ENCODE results near the gene ZBTB46.
"Not testable (repeated sequence)": the region's sequence is repeated elsewhere in the genome, so short reads cannot be mapped to it uniquely, and the experiment has no call there.

ZBTB46 gene

GRCh38 chr20:63783970-63784369, 47.1 kb downstream of the ZBTB46 start:
- no peak for DNase-seq

GRCh38 chr20:63782521-63782971, 48.5 kb downstream of the ZBTB46 start:
- DNase-seq = no peak

DNA sequence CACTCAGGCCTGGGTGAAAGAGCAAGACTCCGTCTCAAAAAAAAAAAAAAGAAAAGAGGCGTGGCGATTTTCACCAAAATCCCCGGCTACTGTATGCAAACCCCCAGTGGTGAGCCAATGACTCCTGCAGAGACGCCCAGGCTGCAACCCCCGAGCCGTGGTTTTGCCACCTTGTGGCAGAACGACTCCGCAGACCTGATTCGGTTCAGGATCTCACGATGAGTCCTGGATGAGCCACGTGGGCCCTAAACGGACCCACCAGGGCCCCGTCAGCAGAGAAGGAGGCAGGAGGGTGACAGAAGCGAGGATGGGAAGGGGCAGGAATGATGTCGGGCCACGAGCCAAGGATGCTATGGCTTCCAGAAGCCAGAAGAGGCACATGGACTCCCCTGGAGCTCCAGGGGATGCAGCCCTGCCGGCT, 49.0 kb downstream of the ZBTB46 start:
- no peak for DNase-seq

DNA sequence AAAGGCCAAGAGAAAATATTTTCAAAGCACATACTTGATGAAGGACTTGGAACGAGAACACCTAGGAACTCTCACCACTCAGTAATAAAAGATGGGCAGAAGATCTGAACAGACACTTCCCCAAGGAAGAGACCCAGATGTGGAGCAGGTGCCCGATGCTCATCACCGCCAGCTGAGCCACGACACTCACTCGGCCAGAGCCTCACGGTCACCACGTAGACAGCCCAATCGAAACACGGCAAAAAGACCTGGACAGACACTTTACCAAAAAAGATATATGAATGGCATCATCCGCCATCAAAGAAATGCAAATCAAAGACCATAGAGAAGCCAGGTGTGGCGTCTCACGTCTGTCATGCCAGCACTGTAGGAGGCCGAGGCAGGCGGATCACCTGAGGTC, 49.9 kb downstream of the ZBTB46 start:
- DNase-seq = no peak

DNA sequence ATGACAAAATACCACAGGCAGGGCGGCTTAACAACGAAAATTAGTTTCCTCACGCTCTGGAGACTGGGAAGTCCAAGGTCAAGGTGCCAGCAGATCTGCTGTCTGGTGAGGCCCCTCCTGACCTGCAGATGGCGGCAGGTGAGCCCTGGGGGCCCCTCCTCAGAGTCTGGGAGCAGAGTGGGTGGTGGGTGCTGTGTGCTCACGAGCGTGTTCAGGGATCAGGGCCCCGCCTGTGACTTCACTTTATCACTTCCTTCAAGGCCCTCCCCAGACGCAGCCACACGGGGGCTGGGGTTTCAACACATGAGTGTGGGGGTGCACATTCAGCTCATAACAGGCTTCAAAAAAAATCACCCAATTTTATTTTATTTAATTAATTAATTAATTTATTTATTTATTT, 52.2 kb downstream of the ZBTB46 start:
- DNase-seq = no peak

- no peak for DNase-seq
Measured at GRCh38 chr20:63778034-63778752, 52.9 kb downstream of the ZBTB46 start.

DNA sequence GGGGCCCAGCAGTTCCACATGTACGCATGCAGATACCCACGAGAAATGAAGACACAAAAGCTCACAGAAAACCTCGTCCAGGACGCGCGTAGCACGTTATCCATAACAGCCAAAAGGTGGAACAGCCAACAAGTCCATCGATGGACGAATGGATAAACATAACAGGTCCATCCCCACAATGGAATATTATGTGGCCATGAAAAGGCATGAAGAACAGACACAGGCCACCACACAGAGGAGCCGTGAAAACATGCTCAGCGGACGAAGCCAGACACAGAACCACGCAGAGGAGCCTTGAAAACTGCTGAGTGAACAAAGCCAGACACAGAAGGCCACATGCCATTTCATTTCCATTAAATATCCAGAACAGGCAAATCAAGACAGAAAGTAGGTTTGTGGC, 53.5 kb downstream of the ZBTB46 start:
- DNase-seq = no peak

- not testable (repeated sequence) for DNase-seq
Measured at GRCh38 chr20:63776875-63777274, 54.2 kb downstream of the ZBTB46 start.

GRCh38 chr20:63775096-63775978, 55.7 kb downstream of the ZBTB46 start:
- peak; percentile 39 for DNase-seq

GRCh38 chr20:63774306-63774705, 56.8 kb downstream of the ZBTB46 start:
- DNase-seq = no peak

DNA sequence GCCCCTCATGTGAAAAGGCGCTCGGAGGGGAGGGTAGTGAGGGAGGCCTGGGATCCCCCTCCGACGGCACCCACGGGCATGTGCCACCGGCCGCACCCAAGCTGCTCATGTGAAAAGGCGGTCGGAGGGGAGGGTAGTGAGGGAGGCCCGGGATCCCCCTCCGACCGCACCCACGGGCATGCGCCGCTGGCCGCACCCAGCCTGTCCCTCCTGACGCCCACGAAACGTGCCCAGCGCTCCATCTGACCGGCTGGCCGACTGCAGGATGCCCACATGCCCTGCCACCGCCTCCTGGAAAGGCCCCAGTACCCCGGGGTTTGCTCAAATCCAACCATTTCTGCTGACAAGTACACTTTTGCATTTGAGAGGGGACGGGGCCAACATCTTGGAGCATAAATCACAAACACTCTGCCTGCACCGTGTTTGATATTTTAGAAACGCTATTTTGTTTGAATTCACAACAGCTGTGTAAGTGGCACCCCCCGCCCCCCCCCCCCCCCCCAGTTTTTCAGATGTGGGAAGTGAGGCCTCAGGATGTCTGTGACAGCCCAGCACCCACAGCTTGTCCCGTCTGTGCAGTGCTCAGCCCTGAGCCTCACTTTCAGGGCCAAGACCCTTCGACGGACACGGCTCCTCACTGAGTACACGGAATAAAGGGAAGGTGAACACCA, 57.4 kb downstream of the ZBTB46 start:
- DNase-seq = no peak

GRCh38 chr20:63772781-63773518, 58.1 kb downstream of the ZBTB46 start:
- DNase-seq = no peak

DNA sequence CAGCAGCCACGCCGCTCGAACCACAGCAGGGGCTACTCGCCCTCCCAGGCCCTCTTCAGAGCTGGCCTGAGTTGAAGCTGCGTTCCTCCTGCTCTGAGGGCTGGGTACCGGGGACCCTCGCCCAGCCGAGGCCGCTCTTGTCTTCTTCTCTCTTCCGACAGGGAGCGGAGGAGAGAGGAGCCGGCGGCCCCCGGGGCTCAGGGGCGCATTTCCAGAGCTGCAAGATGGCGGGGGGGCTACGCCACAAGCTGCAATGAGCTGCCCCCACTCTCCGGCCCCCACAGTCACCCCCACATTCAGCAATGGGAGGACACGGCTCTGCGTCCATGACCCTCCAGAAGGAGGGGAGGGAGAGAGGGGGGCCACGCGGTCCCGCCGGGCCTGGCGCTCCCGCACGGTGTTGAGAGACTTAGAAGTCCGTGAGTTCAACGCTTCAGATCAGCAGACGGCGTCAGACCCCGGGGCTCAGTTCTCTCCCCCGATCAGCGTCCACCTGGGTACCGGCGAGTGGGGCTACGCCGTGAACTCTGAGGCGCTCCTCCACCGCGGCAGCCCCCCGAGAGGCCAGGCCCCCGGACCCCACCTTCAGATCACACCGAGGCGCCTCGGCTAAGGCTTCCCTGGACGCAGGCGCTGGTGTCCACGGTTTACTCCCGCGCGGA, 59.9 kb downstream of the ZBTB46 start:
- no peak for DNase-seq

DNA sequence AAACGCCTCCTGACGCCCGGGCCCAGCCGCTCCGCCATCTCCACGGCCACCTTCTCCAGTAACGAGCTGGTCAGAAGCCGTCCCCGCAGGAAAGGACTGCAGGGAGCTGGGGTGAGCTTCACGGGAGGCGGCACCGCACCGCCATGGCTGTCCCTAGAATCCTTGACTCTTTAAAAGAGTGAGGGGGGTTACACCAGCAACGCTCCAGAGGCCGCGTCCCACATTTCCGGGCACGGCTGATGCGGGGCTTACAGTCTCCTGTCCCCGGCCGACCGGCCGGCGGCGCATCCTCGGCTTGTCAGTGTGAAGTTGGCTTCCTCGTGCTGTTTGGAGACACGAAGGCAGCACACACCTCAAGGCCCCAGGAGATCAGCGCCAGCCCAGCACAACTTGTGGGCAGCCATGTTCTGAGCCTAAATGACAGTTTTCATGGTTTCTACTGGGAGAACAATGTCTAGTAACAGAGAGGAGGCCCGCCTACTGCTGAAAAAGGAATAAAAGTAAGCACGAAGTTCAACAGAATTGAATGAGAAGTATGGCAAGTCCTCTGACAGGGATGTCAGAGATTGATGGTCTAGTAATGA, 61.1 kb downstream of the ZBTB46 start:
- DNase-seq = no peak

- DNase-seq = no peak
Measured at GRCh38 chr20:63768591-63769515, 62.2 kb downstream of the ZBTB46 start.

GRCh38 chr20:63767886-63768285, 63.2 kb downstream of the ZBTB46 start:
- no peak for DNase-seq

GRCh38 chr20:63767456-63767855, 63.6 kb downstream of the ZBTB46 start:
- no peak for DNase-seq

DNA sequence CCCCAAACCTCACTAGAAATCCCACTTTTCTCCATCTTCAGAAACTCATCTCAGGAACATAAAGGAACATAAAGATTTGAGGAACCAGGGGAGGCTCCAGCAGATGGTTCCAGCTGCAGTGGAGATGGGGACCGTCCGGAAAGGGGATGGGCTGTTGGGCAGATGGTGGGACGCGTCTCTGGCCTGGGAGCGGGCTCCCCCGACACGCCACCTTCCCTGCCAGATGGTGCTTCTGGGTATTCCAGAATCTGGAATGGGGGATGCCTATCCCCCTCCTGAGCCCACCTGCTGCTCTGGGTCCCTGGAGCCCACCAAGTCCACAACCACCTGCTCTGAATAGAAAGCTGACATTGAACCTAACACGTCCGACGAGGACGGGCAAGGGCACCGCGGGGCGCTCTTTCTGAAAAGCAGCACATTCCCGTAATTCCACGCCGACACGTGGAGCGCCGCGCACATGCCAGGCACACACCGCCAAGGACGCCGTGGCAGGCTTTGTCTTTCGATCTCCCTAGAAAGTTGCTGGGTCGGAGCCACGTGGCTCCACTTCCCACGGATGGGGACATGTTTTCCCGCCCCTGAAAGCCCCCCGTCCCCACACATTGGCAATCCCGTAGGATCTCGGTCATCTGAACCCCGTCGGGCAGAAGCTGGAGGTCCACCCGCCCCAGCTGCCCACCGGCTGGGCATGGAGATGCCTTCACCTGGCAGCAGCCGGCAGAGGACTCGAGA, 64.2 kb downstream of the ZBTB46 start:
- no peak for DNase-seq

GRCh38 chr20:63765902-63766301, 65.2 kb downstream of the ZBTB46 start:
- DNase-seq = no peak
